ENCODE data around the gene MON2. TPM values are rescaled to one million over a fixed set of nuclear protein-coding genes. Genes with fewer than 3 reads are reported as not detected.

Gene MON2
- total RNA-seq, 1 donor from 2014 or later = 62.3 TPM

DNA sequence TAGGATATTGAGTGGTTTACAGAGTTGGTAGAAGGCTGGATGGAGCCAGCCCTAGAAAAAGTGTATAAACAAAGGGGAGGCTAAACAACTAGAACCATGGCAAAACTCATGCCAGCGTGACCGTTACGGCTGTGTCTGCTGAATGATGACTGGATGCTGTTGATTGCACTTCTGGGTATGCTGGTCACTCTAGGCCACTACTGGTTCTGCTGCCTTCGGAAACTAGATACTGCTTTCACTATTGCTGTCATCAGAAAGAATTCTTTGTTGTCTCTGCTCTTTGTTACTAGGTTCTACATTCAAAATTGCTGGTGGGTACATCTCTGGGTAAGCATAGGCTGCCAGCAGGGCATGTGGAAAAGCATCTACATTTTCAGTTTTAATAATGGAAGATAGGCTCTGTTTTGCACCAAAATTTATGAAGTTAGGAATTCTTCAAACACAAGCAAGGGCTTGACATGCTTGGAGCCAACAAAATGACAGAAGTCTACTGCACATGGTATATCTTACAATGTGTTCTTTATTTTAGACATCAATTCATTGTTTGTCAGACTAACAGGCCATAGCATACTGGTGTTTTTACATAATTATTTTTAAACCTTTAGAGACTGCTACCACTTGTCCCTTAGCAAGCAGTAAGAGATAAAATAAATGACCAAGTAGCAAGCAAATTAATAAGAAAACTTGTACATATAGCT lies 15.4 kb downstream of the MON2 start:
- no peaks in the 10 kb centered on the region for H4K20me1 ChIP-seq (ENCODE audit: low read depth)
- no peak overlapping the region for H3K4me3 Mint-ChIP-seq
- no peaks in the 10 kb centered on the region for H3K4me1 ChIP-seq
- TF ChIP-seq CTCF (IDR thresholded peaks at IDR 0.05) (no peak), EZH2 (IDR thresholded peaks at IDR 0.05) (no peak), EZH2phosphoT487 (IDR thresholded peaks at IDR 0.05) (no peak)
- no peaks in the 10 kb centered on the region for H3F3A ChIP-seq (ENCODE audit: low read depth)
- no peak overlapping the region for H3K27ac Mint-ChIP-seq
- no peaks in the 10 kb centered on the region for H3K36me3 ChIP-seq
- H3K9ac ChIP-seq = no peak overlapping the region
- H3K9me3 ChIP-seq (ENCODE audit: low read depth) = no peaks in the 10 kb centered on the region
- H3K36me3 Mint-ChIP-seq = peaks cover 11% of the 10 kb centered on the region
- H3K4me3 ChIP-seq = no peak overlapping the region
- no peak overlapping the region for H3K4me2 ChIP-seq
- no peaks in the 10 kb centered on the region for H3K4me1 Mint-ChIP-seq
- peaks cover 39% of the 10 kb centered on the region for H3K79me2 ChIP-seq (ENCODE audit: low read depth)
- no peak overlapping the region for H2AFZ ChIP-seq (replicated peaks)
- H3K27me3 ChIP-seq = no peaks in the 10 kb centered on the region
- peaks cover 2% of the 10 kb centered on the region for H3K27me3 Mint-ChIP-seq (ENCODE audit: insufficient read depth, low read depth)
- DNase-seq (ENCODE audit: low spot score) = no peak
- H3K9me3 Mint-ChIP-seq = no peaks in the 10 kb centered on the region
- no peak overlapping the region for H3K27ac ChIP-seq

- TF ChIP-seq EZH2phosphoT487 (IDR thresholded peaks at IDR 0.05) (no peak), EZH2 (IDR thresholded peaks at IDR 0.05) (no peak), CTCF (IDR thresholded peaks at IDR 0.05) (no peak)
- Histone ChIP-seq H3K4me2 (no peak overlapping the region), H4K20me1 (ENCODE audit: low read depth) (no peaks in the 10 kb centered on the region), H3K79me2 (ENCODE audit: low read depth) (peaks cover 39% of the 10 kb centered on the region), H3F3A (ENCODE audit: low read depth) (peaks cover 3% of the 10 kb centered on the region), H3K9me3 (ENCODE audit: low read depth) (no peaks in the 10 kb centered on the region), H3K27ac (no peak overlapping the region), H3K9ac (no peak overlapping the region), H3K4me3 (no peak overlapping the region), H2AFZ (replicated peaks) (no peak overlapping the region), H3K36me3 (no peaks in the 10 kb centered on the region), H3K27me3 (no peaks in the 10 kb centered on the region), H3K4me1 (no peaks in the 10 kb centered on the region)
- H3K36me3 Mint-ChIP-seq = peaks cover 8% of the 10 kb centered on the region
- H3K9me3 Mint-ChIP-seq = no peaks in the 10 kb centered on the region
- peaks cover 2% of the 10 kb centered on the region for H3K27me3 Mint-ChIP-seq (ENCODE audit: insufficient read depth, low read depth)
- no peak overlapping the region for H3K27ac Mint-ChIP-seq
- H3K4me3 Mint-ChIP-seq = no peak overlapping the region
- DNase-seq (ENCODE audit: low spot score) = no peak
- no peaks in the 10 kb centered on the region for H3K4me1 Mint-ChIP-seq
Observed at GRCh38 chr12:62482769-62483168, 16.1 kb downstream of the MON2 start.

DNA sequence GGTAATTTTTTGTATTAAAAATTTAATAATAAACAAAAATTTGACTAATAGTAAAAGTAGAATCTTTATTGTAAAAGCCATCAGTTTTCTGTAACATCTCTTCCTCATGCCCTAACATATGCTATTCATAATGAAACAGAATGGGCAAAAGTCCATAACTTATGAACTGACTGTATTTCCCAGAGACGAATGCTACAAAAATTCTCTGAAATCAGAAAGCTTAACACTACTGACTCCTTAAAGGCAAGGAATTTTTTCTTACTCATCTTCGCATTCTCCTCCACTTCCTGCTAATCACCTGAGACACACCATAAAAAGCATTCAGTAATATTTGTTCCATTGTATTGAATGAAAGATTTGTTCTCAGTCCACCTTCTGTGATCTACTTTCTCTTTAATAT lies 17.6 kb downstream of the MON2 start:
- TF ChIP-seq EZH2 (IDR thresholded peaks at IDR 0.05) (no peak), EZH2phosphoT487 (IDR thresholded peaks at IDR 0.05) (no peak), CTCF (IDR thresholded peaks at IDR 0.05) (no peak)

More for the DNA sequence above, 17.6 kb downstream of the MON2 start:
- Histone ChIP-seq H3K79me2 (ENCODE audit: low read depth) (peaks cover 29% of the 10 kb centered on the region), H3K9me3 (ENCODE audit: low read depth) (no peaks in the 10 kb centered on the region), H3K36me3 (no peaks in the 10 kb centered on the region), H4K20me1 (ENCODE audit: low read depth) (no peaks in the 10 kb centered on the region), H3K4me1 (no peaks in the 10 kb centered on the region), H3F3A (ENCODE audit: low read depth) (peaks cover 4% of the 10 kb centered on the region), H3K4me2 (no peak overlapping the region), H3K4me3 (no peak overlapping the region), H3K27me3 (no peaks in the 10 kb centered on the region), H3K27ac (no peak overlapping the region), H3K9ac (no peak overlapping the region), H2AFZ (replicated peaks) (no peak overlapping the region)
- Mint-ChIP-seq H3K9me3 (no peaks in the 10 kb centered on the region), H3K4me3 (no peak overlapping the region), H3K27ac (no peak overlapping the region), H3K4me1 (no peaks in the 10 kb centered on the region), H3K36me3 (peaks cover 5% of the 10 kb centered on the region), H3K27me3 (ENCODE audit: insufficient read depth, low read depth) (peaks cover 2% of the 10 kb centered on the region)
- no peak for DNase-seq (ENCODE audit: low spot score)

All from neural progenitor cell (in vitro differentiated cells).